OCI-LY1 (cell line): ENCODE data around the gene CD101.

Source experiments
- H2AFZ ChIP-seq: fragments of 200-600 bp; sonication (generic), shearing (Covaris generic); 2 replicates; pipeline ENCODE4 v1.6.0; 2014; ENCODE audit warnings: antibody characterized with exemption, mild to moderate bottlenecking, low read length
- H3F3A ChIP-seq: fragments of 200-600 bp; sonication (generic), shearing (Covaris generic); 2 replicates; pipeline ENCODE4 v1.6.0; 2014; ENCODE audit warnings: mild to moderate bottlenecking, antibody characterized with exemption, low read length, moderate library complexity; ENCODE audit not compliant: insufficient read depth
- H3K27ac ChIP-seq: fragments of 200-600 bp; sonication (generic); 2 replicates; pipeline ENCODE4 v1.5.1; 2014; ENCODE audit warnings: low read length, mixed run types, mild to moderate bottlenecking, low read depth; ENCODE audit not compliant: poor library complexity, severe bottlenecking
- H3K27me3 ChIP-seq: fragments of 200-600 bp; sonication (generic); 2 replicates; pipeline ENCODE4 v1.6.0; 2014; ENCODE audit warnings: antibody characterized with exemption, mild to moderate bottlenecking, low read length, moderate library complexity; ENCODE audit not compliant: insufficient read depth
- H3K36me3 ChIP-seq: fragments of 200-600 bp; sonication (generic); 2 replicates; pipeline ENCODE4 v1.6.1; 2014; ENCODE audit warnings: mild to moderate bottlenecking, antibody characterized with exemption, low read length, moderate library complexity, mixed read lengths; ENCODE audit not compliant: insufficient read depth
- H3K4me1 ChIP-seq: fragments of 200-600 bp; sonication (generic); 2 replicates; pipeline ENCODE4 v1.5.1; 2014; ENCODE audit warnings: mild to moderate bottlenecking, low read length, moderate library complexity; ENCODE audit not compliant: insufficient read depth, severe bottlenecking
- H3K4me2 ChIP-seq: fragments of 200-600 bp; sonication (generic), shearing (Covaris generic); 2 replicates; pipeline ENCODE4 v1.6.1; 2014; ENCODE audit warnings: low read length
- H3K4me3 ChIP-seq: fragments of 200-600 bp; sonication (generic); 2 replicates; pipeline ENCODE4 v1.5.1; 2014; ENCODE audit warnings: low read length, low read depth, mild to moderate bottlenecking, mixed read lengths; ENCODE audit not compliant: poor library complexity, severe bottlenecking
- H3K79me2 ChIP-seq: fragments of 200-600 bp; shearing (Covaris generic); 2 replicates; pipeline ENCODE4 v1.6.1; 2016; ENCODE audit warnings: mixed run types, low read length, mixed read lengths; ENCODE audit not compliant: insufficient read depth
- H3K9ac ChIP-seq: fragments of 200-600 bp; sonication (generic), shearing (Covaris generic); 2 replicates; pipeline ENCODE4 v1.6.1; 2014; ENCODE audit warnings: mild to moderate bottlenecking, low read length, mixed read lengths
- H3K9me2 ChIP-seq: fragments of 200-600 bp; sonication (generic), shearing (Covaris generic); 2 replicates; pipeline ENCODE4 v1.6.1; 2014; ENCODE audit warnings: low read depth, mild to moderate bottlenecking, low read length, mixed read lengths
- H3K9me3 ChIP-seq: fragments of 200-600 bp; shearing (Covaris generic); 2 replicates; pipeline ENCODE4 v1.6.1; 2014; ENCODE audit warnings: low read length, mixed read lengths
- H4K20me1 ChIP-seq: fragments of 200-600 bp; sonication (generic), shearing (Covaris generic); 2 replicates; pipeline ENCODE4 v1.6.0; 2016; ENCODE audit warnings: mild to moderate bottlenecking, low read length; ENCODE audit not compliant: insufficient read depth
- EZH2 ChIP-seq: fragments of 200-600 bp; sonication (generic), shearing (Covaris generic); IDR thresholded peaks from 2 replicates; pipeline ENCODE4 v1.8.0; 2017; ENCODE audit warnings: borderline replicate concordance, mixed run types, mild to moderate bottlenecking, antibody characterized with exemption, low read length, moderate library complexity, mixed read lengths
- TF ChIP-seq, protein P1 (sequence below): fragments of 200-600 bp; sonication (generic), shearing (Covaris generic); IDR thresholded peaks from 2 replicates; pipeline ENCODE4 v1.5.1; 2017; ENCODE audit warnings: mild to moderate bottlenecking, antibody characterized with exemption, low read length, moderate library complexity, mixed read lengths

The CD101 gene

DNA sequence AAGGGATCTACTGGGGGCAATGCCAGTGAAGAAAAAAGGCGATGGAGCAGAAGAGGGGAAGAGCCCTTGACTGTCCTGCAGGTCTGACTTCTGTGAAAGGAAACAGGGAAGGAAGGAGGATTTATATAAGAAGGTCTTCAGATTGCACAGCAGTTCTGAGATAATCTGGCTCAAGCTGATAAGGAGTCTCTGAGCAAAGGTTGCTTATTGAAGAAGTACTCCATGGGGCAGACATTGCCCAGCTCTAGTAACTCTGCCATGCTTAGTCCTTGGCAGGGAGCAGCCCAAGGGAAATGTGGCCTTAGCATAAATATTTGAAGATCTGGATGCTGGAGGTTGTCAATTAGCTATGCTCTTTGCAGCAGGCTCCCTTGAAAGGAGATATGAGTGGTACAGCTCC is 42.7 kb downstream of the CD101 start:
- H3K4me1 ChIP-seq = no peaks in the 10 kb centered on the region
- no peaks in the 10 kb centered on the region for H3K9me2 ChIP-seq
- H3K27ac ChIP-seq = no peak overlapping the region
- H3K27me3 ChIP-seq = no peaks in the 10 kb centered on the region
- no peak overlapping the region for H2AFZ ChIP-seq
- no peaks in the 10 kb centered on the region for H3K9me3 ChIP-seq
- H3K36me3 ChIP-seq = peaks cover 10% of the 10 kb centered on the region
- no peak overlapping the region for H3K9ac ChIP-seq
- no peak overlapping the region for H3K4me2 ChIP-seq
- no peaks in the 10 kb centered on the region for H3F3A ChIP-seq
- no peaks in the 10 kb centered on the region for H4K20me1 ChIP-seq
- no peaks in the 10 kb centered on the region for H3K79me2 ChIP-seq
- TF ChIP-seq, protein P1, sequence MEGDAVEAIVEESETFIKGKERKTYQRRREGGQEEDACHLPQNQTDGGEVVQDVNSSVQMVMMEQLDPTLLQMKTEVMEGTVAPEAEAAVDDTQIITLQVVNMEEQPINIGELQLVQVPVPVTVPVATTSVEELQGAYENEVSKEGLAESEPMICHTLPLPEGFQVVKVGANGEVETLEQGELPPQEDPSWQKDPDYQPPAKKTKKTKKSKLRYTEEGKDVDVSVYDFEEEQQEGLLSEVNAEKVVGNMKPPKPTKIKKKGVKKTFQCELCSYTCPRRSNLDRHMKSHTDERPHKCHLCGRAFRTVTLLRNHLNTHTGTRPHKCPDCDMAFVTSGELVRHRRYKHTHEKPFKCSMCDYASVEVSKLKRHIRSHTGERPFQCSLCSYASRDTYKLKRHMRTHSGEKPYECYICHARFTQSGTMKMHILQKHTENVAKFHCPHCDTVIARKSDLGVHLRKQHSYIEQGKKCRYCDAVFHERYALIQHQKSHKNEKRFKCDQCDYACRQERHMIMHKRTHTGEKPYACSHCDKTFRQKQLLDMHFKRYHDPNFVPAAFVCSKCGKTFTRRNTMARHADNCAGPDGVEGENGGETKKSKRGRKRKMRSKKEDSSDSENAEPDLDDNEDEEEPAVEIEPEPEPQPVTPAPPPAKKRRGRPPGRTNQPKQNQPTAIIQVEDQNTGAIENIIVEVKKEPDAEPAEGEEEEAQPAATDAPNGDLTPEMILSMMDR = no peak
- TF ChIP-seq EZH2 = no peak
- H3K4me3 ChIP-seq = no peak overlapping the region

DNA sequence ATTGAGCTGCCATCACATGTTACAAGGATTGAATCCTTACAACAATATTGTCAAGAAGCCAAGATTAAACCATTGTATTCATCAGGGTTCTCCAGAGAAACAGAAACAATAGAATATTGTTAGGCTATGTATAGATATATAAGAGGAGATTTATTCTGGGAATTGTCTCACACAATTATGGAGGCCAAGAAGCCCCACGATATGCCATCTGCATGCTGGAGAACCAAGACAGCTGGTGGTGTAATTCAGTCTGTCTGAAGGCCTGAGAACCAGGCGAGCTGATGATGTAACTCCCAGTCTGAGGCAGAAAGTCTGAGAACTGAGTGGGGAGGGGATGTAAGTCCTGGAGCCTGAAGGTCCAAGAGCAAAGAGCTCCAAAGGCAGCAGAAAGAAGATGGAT is 44.1 kb downstream of the CD101 start:
- Histone ChIP-seq H3K27ac (no peak overlapping the region), H3K36me3 (peaks cover 10% of the 10 kb centered on the region), H3K27me3 (no peaks in the 10 kb centered on the region), H3K79me2 (no peaks in the 10 kb centered on the region), H4K20me1 (no peaks in the 10 kb centered on the region), H3F3A (no peaks in the 10 kb centered on the region), H3K9ac (no peak overlapping the region), H3K4me1 (no peaks in the 10 kb centered on the region), H3K4me3 (no peak overlapping the region), H3K9me3 (no peaks in the 10 kb centered on the region), H3K9me2 (no peaks in the 10 kb centered on the region), H2AFZ (no peak overlapping the region), H3K4me2 (no peak overlapping the region)
- TF ChIP-seq, protein P1 = no peak
- no peak for TF ChIP-seq EZH2

DNA sequence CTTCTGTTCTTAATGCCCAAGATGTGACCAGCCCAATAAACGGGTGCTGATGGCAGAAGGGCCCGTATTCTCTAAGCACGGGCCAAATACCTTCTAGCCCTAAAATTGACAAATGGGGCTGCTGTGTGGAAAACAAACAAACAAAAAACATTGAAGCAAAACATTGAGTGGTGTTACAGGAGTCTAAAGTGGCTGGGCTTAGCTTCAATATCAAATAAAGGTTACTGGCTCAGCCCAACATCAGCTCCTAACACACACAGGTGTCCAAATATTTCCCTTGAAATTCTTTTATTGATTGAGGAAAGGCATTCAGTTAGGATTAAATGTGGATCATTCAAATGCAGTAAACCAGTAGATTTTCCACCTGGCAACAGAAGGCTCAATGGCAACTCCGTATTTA is 45.2 kb downstream of the CD101 start:
- no peaks in the 10 kb centered on the region for H4K20me1 ChIP-seq
- H3K4me1 ChIP-seq = peaks cover 9% of the 10 kb centered on the region
- no peaks in the 10 kb centered on the region for H3K79me2 ChIP-seq
- no peaks in the 10 kb centered on the region for H3K9me2 ChIP-seq
- H3K9me3 ChIP-seq = no peaks in the 10 kb centered on the region
- TF ChIP-seq, protein P1 = no peak
- TF ChIP-seq EZH2 = no peak
- peaks cover 10% of the 10 kb centered on the region for H3K36me3 ChIP-seq
- no peak overlapping the region for H3K9ac ChIP-seq
- no peak overlapping the region for H3K4me2 ChIP-seq
- no peak overlapping the region for H3K4me3 ChIP-seq
- H3F3A ChIP-seq = no peaks in the 10 kb centered on the region
- no peaks in the 10 kb centered on the region for H3K27me3 ChIP-seq
- no peak overlapping the region for H3K27ac ChIP-seq
- no peak overlapping the region for H2AFZ ChIP-seq
